ENCODE measurements around the gene CADPS. TPM values are rescaled to one million over a fixed set of nuclear protein-coding genes. Genes with fewer than 3 reads are reported as not detected.

Gene CADPS
- total RNA-seq, 2 experiments from 2014 or later = not detected

DNA sequence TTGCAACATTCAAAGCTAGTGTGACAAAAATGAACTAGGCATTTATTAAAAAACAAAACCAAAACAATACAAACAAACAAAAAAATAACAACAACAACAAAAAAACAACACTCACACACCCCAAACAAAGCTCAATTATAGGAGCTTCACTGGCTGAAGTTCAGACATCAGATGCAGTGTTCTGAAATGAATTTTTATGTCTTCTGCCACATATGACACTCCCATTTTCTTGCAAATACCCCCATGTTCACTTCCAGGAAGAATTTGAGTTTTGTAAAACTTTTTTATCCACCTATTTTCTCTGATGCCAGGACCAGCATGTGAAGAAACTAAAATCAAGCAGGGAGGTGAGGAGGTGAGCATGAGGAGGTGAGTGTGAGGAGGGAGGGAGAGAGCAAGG, 113.9 kb downstream of the CADPS start:
- Mint-ChIP-seq H3K4me3 (no peak overlapping the region), H3K27me3 (no peaks in the 10 kb centered on the region), H3K9me3 (no peaks in the 10 kb centered on the region), H3K4me1 (no peaks in the 10 kb centered on the region), H3K36me3 (no peaks in the 10 kb centered on the region), H3K27ac (no peak overlapping the region)
- no peak for DNase-seq

DNA sequence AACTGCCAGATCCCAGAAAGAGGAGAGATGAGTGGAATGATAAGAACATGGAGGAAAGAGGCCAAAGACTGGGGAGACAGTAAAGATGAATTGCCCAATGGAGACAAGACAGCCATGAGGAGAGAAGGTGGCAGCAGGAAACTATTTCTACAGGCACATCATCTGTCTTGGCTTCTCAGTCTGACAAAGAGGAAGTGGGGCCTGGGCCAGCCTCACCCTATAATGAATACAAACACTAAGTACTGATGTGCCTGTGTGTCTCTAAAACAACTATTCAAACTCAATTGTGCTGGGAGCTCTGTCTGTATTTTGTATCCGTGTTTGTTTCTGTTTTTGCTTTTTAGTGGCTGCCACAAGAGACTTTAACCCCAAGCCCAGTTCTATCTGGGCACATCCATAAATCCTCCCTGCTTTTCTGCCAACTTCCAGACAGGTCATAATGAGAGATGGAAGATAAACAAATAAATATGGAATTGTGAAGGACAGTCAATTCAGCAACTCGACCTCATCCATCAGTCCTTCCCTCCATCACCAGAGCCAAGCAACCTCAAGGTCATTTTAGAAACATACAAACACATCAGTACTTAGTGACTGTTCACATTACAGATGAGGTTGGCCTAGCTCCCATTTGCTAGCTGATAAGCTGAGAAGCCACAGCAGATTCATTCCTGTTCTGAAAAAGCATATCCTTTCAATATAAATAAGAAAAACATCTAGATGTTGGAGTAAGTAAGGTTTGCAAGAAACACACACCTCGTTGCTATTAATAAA, 116.7 kb downstream of the CADPS start:
- no peak for DNase-seq
- H3K4me3 Mint-ChIP-seq = no peak overlapping the region
- no peaks in the 10 kb centered on the region for H3K36me3 Mint-ChIP-seq
- no peaks in the 10 kb centered on the region for H3K9me3 Mint-ChIP-seq
- no peaks in the 10 kb centered on the region for H3K4me1 Mint-ChIP-seq
- no peaks in the 10 kb centered on the region for H3K27me3 Mint-ChIP-seq
- no peak overlapping the region for H3K27ac Mint-ChIP-seq

DNA sequence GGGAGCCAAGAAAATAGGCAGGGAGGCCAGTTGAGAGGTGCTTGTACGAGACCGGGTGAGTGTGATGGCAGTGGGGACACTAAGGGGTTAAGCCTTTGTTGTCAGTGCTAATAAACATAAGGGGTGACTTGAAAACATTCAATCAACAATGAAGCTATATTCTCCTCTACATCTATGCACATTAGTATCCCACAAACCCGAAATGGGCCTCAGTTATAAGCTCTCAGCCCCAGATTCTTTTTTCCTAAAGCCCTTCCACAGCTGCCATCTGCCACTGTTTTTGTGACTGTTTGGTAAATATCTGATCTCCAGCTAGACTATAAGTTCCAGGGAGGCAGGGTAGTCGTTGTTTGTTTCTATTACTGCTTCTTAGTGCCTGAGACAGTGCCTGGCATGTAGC, 118.2 kb downstream of the CADPS start:
- no peak overlapping the region for H3K27ac Mint-ChIP-seq
- H3K4me3 Mint-ChIP-seq = no peak overlapping the region
- H3K4me1 Mint-ChIP-seq = no peaks in the 10 kb centered on the region
- DNase-seq = no peak
- H3K36me3 Mint-ChIP-seq = no peaks in the 10 kb centered on the region
- no peaks in the 10 kb centered on the region for H3K9me3 Mint-ChIP-seq
- H3K27me3 Mint-ChIP-seq = no peaks in the 10 kb centered on the region

DNA sequence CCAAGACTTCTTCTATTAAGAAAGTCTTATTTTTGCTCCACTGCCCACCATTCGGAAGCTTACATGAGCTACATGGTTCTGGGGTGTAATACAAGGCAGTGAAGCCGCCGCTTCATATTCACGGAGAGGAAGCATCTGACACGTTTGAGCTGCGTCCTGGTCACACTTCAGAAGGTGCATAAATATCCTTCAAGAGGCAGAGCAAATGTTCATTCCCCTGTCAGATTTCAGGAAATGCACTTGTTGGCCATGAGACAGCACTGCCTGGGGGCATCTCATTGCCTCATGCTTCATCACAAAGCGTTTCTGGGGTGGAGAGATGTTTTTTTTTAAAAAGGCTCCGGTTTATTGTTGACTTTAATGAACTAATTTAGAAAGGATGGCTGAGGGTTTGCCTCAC, 119.9 kb downstream of the CADPS start:
- no peak overlapping the region for H3K27ac Mint-ChIP-seq
- no peaks in the 10 kb centered on the region for H3K36me3 Mint-ChIP-seq
- no peaks in the 10 kb centered on the region for H3K27me3 Mint-ChIP-seq
- H3K4me1 Mint-ChIP-seq = no peaks in the 10 kb centered on the region
- DNase-seq = no peak
- no peak overlapping the region for H3K4me3 Mint-ChIP-seq
- H3K9me3 Mint-ChIP-seq = no peaks in the 10 kb centered on the region

DNA sequence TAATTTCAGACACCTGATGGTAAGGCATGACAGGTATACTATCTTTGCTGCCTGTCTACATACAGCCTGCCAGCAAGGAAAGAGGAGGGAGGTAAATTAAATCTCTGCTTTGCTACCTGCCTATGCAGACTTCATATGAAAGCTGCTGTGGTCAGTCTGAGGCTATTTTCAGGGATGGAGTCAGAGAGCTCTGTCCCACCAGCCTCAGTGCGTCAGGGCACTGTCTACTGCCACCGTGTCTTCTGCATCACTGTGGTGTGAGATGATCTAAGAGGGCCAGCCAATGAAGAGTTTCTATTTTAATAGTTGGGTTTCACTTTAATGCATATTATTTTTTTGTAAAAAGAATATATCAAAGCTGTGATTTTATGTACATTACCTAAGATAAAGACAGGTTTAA, 125.6 kb downstream of the CADPS start:
- no peak for DNase-seq

DNA sequence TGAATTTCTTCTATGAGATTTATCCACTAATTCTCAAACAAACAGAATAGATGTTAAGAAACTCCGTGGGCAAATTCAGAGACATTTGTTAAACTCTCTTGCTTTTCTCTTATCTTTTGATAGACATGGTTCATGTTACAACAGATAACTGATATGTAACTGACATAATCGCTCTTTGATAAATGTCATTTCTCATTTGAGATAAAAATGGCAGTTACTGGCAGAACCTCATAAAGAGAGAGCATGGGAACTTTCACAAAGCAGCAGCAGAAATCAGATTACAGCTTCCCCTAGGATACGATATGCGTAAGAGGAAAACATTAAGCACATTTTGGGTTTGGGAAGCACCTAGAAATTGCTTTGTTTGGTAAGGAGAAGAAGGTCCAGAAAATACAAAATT, 126.1 kb downstream of the CADPS start:
- H3K4me1 Mint-ChIP-seq = no peaks in the 10 kb centered on the region
- no peaks in the 10 kb centered on the region for H3K9me3 Mint-ChIP-seq
- no peak overlapping the region for H3K27ac Mint-ChIP-seq
- no peak for DNase-seq
- H3K4me3 Mint-ChIP-seq = no peak overlapping the region
- H3K27me3 Mint-ChIP-seq = peaks cover 4% of the 10 kb centered on the region
- no peaks in the 10 kb centered on the region for H3K36me3 Mint-ChIP-seq

More for the DNA sequence above, 125.6 kb downstream of the CADPS start:
- H3K36me3 Mint-ChIP-seq = no peaks in the 10 kb centered on the region
- H3K4me1 Mint-ChIP-seq = no peaks in the 10 kb centered on the region
- H3K9me3 Mint-ChIP-seq = no peaks in the 10 kb centered on the region
- H3K4me3 Mint-ChIP-seq = no peak overlapping the region
- no peak overlapping the region for H3K27ac Mint-ChIP-seq
- peaks cover 4% of the 10 kb centered on the region for H3K27me3 Mint-ChIP-seq

DNA sequence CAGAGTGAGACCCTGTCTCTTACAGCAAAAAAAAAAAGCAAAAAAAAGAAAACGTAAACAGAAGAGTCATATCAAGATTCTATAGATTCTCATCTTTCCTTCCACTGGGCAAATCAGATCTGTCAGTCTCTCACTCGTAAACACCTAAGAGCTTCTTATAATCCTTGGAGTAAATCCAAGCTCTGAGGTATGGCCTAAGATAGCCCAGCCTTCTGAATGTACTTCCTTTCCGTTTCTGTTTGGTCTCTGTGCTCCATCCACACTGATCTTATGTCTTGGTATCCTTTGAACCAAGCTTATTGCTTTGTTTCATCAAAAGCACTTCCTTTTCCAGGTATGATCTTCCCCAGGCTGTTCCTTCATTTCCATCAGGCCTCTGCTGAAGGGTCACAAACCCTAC, 137.8 kb downstream of the CADPS start:
- no peaks in the 10 kb centered on the region for H3K4me1 Mint-ChIP-seq
- H3K36me3 Mint-ChIP-seq = no peaks in the 10 kb centered on the region
- no peaks in the 10 kb centered on the region for H3K27me3 Mint-ChIP-seq
- no peak for DNase-seq
- H3K9me3 Mint-ChIP-seq = peaks cover 1% of the 10 kb centered on the region
- no peak overlapping the region for H3K27ac Mint-ChIP-seq
- H3K4me3 Mint-ChIP-seq = no peak overlapping the region

DNA sequence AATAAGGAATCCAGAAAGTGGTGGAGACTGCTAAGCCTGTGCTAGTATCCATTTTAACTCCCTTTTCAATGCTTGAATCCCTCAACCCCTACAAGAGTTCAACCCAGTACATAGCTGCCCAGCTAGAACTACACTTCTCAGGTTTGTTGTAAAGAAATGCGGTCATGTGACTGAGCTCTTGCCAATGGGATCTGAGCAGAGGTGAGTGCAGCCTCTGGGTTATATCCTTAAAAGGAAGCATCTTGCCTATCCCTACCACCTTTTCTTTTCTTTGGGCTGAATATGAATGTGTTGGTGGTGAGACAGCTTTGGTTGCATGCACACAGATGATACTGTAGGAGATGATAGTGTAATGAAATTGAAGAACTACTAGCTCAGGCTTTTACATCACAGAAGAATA, 139.7 kb downstream of the CADPS start:
- Mint-ChIP-seq H3K27me3 (no peaks in the 10 kb centered on the region), H3K4me1 (no peaks in the 10 kb centered on the region), H3K36me3 (no peaks in the 10 kb centered on the region), H3K4me3 (no peak overlapping the region), H3K27ac (no peak overlapping the region), H3K9me3 (peaks cover 1% of the 10 kb centered on the region)
- no peak for DNase-seq

DNA sequence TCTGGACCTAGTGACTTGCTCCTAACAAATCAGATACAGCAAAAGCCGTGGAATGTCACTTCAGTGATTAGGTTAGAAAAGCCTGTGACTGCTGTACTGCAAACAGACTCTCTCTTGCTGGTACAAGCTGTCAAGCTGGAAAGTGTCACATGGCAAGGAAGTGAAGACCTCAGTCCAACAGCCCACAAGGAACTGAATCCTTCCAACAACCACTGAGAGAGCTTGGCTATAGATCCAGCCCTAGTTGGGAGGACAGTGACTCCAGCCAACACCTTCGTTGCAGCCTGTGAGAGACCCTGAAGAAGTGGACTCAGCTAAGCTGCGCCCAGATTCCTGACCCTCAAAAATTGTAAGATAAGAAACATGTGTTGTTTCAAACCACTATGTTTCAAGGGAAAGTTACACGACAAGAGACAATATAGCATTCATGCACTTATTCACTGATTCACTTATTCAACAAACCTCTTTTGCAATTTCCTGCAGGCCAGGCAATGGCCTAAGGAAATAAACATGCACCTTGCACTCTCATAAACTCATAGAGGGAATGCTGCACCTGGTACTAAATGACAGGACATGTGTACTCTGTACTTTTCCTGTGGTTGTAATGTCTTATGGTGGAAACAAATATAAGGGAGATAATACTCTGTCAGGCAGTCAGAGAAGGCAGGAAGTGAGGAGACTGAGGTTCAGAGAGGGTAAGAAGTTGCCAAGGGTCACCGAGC, 142.9 kb downstream of the CADPS start:
- H3K4me1 Mint-ChIP-seq = no peaks in the 10 kb centered on the region
- no peak overlapping the region for H3K4me3 Mint-ChIP-seq
- no peaks in the 10 kb centered on the region for H3K36me3 Mint-ChIP-seq
- H3K27me3 Mint-ChIP-seq = no peaks in the 10 kb centered on the region
- no peak overlapping the region for H3K27ac Mint-ChIP-seq
- no peak for DNase-seq
- H3K9me3 Mint-ChIP-seq = peaks cover 1% of the 10 kb centered on the region

DNA sequence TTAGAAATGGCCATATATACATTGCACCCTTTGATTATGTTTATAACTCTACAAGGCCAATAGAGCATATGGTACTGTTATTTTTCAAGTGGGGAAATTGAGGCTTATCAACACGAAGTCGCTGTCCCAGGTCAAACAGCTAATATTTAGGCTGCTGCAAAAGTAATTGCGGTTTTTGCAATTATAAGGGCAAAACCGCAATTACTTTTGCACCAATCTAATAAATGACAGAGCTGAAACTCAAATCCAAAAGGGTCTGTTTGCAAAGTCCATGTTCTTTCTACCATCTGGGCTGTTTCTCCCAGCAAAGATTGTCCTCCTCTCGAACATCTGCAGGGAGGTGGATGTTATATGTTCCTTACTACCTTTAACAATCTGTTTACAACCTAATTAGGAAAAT, 147.2 kb downstream of the CADPS start:
- Mint-ChIP-seq H3K4me3 (no peak overlapping the region), H3K27ac (no peak overlapping the region), H3K9me3 (no peaks in the 10 kb centered on the region), H3K27me3 (peaks cover 3% of the 10 kb centered on the region), H3K4me1 (no peaks in the 10 kb centered on the region), H3K36me3 (no peaks in the 10 kb centered on the region)
- no peak for DNase-seq

DNA sequence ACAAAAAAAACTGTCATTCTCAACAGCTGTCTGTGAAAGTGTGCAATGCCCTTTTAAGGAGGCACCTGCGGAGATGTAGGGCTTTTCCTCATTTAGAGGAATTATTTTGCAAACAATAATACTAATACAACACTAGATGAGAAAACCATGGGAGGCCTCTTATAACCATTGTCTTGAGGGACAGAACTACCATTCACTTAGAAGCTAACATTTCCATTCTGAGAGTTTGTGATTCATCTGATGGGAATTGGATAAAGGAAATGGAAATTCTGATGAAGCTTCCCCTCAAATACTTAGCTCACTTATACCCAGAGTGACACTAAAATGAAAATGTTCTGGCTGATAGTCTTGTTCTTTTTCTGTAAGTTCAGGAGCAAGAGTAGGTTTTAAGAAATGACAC, 147.7 kb downstream of the CADPS start:
- Mint-ChIP-seq H3K27ac (no peak overlapping the region), H3K4me3 (no peak overlapping the region), H3K4me1 (no peaks in the 10 kb centered on the region), H3K9me3 (no peaks in the 10 kb centered on the region), H3K36me3 (no peaks in the 10 kb centered on the region), H3K27me3 (peaks cover 3% of the 10 kb centered on the region)
- no peak for DNase-seq

DNA sequence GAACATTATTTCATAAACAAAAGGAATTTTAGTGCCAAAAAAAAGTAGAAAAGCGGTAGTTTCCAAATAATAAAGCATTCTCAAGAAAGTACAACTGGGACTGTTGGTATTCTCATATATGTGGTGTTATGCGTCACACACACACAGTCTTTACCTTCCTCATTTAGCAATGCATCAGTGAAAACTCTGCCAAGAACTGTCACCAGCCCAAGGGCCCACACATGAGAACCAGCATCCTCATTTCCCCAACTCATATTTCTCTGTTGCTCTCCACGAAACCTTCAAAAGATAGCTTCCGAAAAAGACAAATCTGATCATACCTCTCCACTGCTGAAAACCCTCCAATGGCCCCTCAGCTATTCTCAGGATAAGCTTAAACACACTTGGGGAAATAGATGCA, 150.7 kb downstream of the CADPS start:
- Mint-ChIP-seq H3K4me1 (no peaks in the 10 kb centered on the region), H3K36me3 (no peaks in the 10 kb centered on the region), H3K9me3 (no peaks in the 10 kb centered on the region), H3K4me3 (no peak overlapping the region), H3K27me3 (peaks cover 3% of the 10 kb centered on the region), H3K27ac (no peak overlapping the region)
- no peak for DNase-seq

DNA sequence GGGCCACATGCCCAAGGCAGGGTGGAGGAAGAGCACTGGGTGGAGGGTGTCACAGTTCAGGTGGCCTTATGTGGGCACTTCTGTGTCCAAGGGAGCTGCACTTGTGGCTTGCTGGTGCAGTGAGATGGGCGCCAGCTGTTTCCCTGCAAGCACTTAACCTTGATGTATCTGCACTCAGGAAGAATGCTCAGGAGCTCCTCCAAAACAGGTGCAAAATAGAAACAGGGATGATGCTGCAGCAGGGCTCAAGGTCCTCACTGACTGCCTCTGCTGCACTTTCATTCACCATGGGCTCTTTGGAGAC, 151.3 kb downstream of the CADPS start:
- H3K4me1 Mint-ChIP-seq = no peaks in the 10 kb centered on the region
- no peak overlapping the region for H3K27ac Mint-ChIP-seq
- no peak overlapping the region for H3K4me3 Mint-ChIP-seq
- no peaks in the 10 kb centered on the region for H3K36me3 Mint-ChIP-seq
- peaks cover 3% of the 10 kb centered on the region for H3K27me3 Mint-ChIP-seq
- H3K9me3 Mint-ChIP-seq = no peaks in the 10 kb centered on the region
- DNase-seq = no peak

DNA sequence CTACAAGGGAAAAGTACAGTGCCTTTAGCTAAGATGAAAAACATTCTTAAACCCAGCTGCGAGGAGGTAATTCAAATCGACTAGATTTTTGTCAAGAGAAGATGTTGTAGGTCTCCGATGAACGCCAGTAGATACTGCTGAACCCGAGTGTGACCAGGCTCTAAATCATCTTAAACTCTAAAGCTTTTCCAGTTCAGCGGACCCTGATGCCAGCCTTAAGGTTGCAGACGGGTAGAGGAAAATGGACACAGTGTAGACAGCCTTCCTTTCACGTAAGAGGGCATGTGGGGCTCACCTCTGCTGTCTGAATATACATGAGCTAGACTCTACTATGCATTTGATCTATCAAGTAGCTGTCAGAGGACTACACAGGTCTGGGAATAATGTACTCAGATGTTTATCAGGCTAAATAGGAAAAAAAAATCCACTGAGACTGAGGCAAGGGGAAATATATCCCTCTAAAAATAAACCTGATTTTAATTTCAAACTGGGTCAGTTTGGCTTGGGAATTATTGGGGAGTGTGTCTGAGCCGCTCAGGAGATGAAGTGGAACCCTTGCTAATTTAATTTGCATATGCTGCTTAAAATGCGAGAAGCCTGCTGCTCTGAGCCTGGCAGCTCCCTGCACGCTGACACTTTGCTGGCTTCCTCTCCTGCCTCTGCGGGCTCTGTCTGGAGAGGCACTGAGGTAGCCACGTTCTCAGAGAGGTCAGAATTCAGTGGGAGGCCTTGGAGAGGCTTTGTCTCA, 151.9 kb downstream of the CADPS start:
- H3K9me3 Mint-ChIP-seq = no peaks in the 10 kb centered on the region

DNA sequence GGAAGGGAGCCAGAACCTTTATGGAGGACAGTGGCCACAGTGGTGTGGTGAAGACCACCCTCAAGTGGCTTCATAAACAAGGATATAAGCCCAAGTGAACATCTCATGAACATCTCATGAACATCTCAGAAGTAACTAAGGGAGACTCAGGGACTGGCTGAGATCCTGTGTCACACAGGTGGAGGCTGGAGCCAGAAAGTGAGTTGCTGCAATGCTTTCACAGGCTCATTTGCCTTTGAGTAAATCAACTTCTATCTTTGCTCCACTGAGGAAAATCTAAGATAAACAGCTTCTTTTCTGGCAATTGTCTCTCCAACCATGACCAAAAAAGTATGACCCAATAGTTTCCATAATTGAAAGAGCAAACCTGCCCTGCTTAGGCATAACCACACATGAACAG, 152.9 kb downstream of the CADPS start:
- H3K27me3 Mint-ChIP-seq = peaks cover 10% of the 10 kb centered on the region
- H3K4me1 Mint-ChIP-seq = no peaks in the 10 kb centered on the region
- no peak overlapping the region for H3K4me3 Mint-ChIP-seq
- H3K36me3 Mint-ChIP-seq = no peaks in the 10 kb centered on the region
- no peak overlapping the region for H3K27ac Mint-ChIP-seq
- peaks cover 4% of the 10 kb centered on the region for H3K9me3 Mint-ChIP-seq
- DNase-seq = no peak

More for the DNA sequence above, 151.9 kb downstream of the CADPS start:
- H3K27me3 Mint-ChIP-seq = peaks cover 3% of the 10 kb centered on the region
- no peak overlapping the region for H3K4me3 Mint-ChIP-seq
- H3K27ac Mint-ChIP-seq = no peak overlapping the region
- no peaks in the 10 kb centered on the region for H3K4me1 Mint-ChIP-seq
- no peak for DNase-seq
- no peaks in the 10 kb centered on the region for H3K36me3 Mint-ChIP-seq

Measured in activated naive CD8-positive, alpha-beta T cell treated with anti-CD3 and anti-CD28 coated beads for 36 hours (primary cell).